SK-N-SH treated with all-trans-retinoic acid at 6 μM for 48 hours (cell line): ENCODE data around the gene TAF4B.

ENCODE experiments used
- ARNTL ChIP-seq: fragments of 450-650 bp; formaldehyde crosslinking; IDR thresholded peaks from 2 replicates; pipeline ENCODE4 v1.5.0; 2020; ENCODE audit warnings: low read depth, mild to moderate bottlenecking, moderate library complexity, borderline replicate concordance
- CREB5 ChIP-seq: fragments of 250-450 bp; sonication (Bioruptor Pico); IDR thresholded peaks from 2 replicates; pipeline ENCODE4 v1.5.1; 2020; ENCODE audit warnings: low read depth, mild to moderate bottlenecking, moderate library complexity
- GLIS3 ChIP-seq: fragments of 250-450 bp; sonication (Bioruptor Pico); IDR thresholded peaks from 2 replicates; pipeline ENCODE4 v1.5.0; 2020; ENCODE audit warnings: mild to moderate bottlenecking, moderate library complexity
- OSR1 ChIP-seq: fragments of 250-450 bp; sonication (Bioruptor Pico); IDR thresholded peaks from 2 replicates; pipeline ENCODE4 v1.8.0; 2022; ENCODE audit warnings: moderate library complexity, mild to moderate bottlenecking, inconsistent platforms
- PPARA ChIP-seq: fragments of 250-450 bp; sonication (Bioruptor Pico); IDR thresholded peaks from 2 replicates; pipeline ENCODE4 v1.5.0; 2020; ENCODE audit warnings: mild to moderate bottlenecking, borderline replicate concordance
- SNAI2 ChIP-seq: fragments of 250-450 bp; sonication (Bioruptor Pico); IDR thresholded peaks from 2 replicates; pipeline ENCODE4 v1.5.0; 2020; ENCODE audit warnings: mild to moderate bottlenecking, moderate library complexity
- TCF4 ChIP-seq: fragments of 250-450 bp; sonication (Bioruptor Pico); IDR thresholded peaks from 2 replicates; pipeline ENCODE4 v1.8.0; 2021; ENCODE audit warnings: mild to moderate bottlenecking, moderate library complexity, borderline replicate concordance
- ZC3H10 ChIP-seq: fragments of 250-450 bp; sonication (Bioruptor Pico); IDR thresholded peaks from 2 replicates; pipeline ENCODE4 v1.5.1; 2021; ENCODE audit warnings: mild to moderate bottlenecking, moderate library complexity
- ZFP30 ChIP-seq: fragments of 450-650 bp; formaldehyde crosslinking; IDR thresholded peaks from 2 replicates; pipeline ENCODE4 v1.5.0; 2022; ENCODE audit warnings: mild to moderate bottlenecking, moderate library complexity

- TF ChIP-seq GLIS3 (CRISPR knock-in tag) = no peak
- no peak for TF ChIP-seq ZFP30
- TF ChIP-seq TCF4 (CRISPR knock-in tag) = no peak
- TF ChIP-seq ARNTL (CRISPR knock-in tag) = no peak
- TF ChIP-seq CREB5 = no peak
- TF ChIP-seq OSR1 (CRISPR knock-in tag) = no peak
- TF ChIP-seq SNAI2 (CRISPR knock-in tag) = no peak
- no peak for TF ChIP-seq PPARA (CRISPR knock-in tag)
- TF ChIP-seq ZC3H10 (CRISPR knock-in tag) = no peak
These were observed 195.7 kb downstream of the TAF4B start for GRCh38 chr18:26421931-26422330.
